GM12865 (cell line): ENCODE results near the gene ITIH3.

Source experiments
- DNase-seq: peaks from one replicate; pipeline ENCODE4 v3.0.0; 2010; ENCODE audit warnings: low read depth
- H3K4me3 ChIP-seq: 2 replicates; pipeline ENCODE4 v1.5.1; 2011; ENCODE audit warnings: mild to moderate bottlenecking, low read depth, low read length, control low read depth
- CTCF ChIP-seq: IDR thresholded peaks from 2 replicates; pipeline ENCODE4 v1.5.1; 2011; ENCODE audit warnings: low read length, control low read depth, low read depth, inconsistent platforms; ENCODE audit not compliant: insufficient read depth; ENCODE audit errors: missing control alignments

The ITIH3 gene

DNA sequence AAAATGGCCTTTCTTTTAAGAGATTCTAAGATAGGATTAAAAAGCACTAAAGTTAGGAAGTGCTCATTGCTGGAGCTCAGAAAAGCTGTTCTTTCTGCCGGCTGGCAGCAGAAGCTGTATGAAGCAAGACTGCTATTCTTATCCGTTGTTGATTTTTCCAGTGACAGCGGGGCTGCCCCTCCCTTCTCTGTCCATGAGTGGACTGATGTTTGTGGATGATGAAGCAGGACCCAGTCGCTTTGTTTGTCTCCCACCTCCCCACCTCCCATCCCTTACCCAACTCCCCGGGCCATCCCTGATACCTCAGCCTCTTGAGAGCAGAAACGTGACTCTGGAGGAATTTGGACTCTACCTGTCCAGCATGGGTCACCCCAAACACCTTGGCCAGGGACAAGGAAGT is 50.6 kb downstream of the ITIH3 start:
- TF ChIP-seq CTCF, result no peak
- no peak overlapping the region for H3K4me3 ChIP-seq

DNA sequence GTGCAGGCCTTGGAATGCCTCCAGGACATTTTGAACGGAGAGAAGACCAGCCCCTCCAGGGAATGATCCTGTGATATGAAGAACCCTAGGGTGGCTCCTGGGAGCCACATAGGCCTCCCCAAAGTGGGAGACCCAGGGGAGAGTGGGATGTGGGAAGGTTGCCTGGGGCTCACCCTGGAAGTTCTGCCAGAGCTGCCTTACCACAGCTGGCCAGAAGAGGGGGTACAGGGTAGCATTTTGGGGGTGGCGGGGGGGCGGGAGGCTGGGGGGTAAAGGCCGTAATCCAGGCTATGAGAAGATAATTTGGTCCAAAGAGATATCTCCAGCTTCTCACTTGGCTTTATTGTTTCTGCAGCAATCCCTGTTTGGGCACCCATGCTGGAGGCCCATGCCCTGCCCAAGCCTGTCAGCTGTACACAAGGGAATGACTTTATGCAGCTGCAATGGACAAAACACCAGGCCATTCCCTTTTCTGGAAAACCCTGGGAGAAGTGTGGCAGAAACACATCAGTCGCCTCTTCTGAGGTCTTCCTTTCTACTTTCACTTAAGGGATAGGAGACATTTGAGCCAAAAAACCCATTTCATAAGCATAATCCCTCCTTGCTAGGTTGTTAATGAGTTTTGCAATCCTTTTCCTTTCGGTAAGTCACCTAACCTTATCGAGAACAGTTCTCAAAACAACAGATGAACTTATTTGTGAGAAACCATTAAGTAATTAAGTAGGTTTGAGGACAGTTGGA is 51.3 kb downstream of the ITIH3 start:
- DNase-seq, result no peak
- TF ChIP-seq CTCF, result peak; percentile 57
- H3K4me3 ChIP-seq, result no peak overlapping the region

More for the DNA sequence above, 50.6 kb downstream of the ITIH3 start:
- DNase-seq, result no peak

GRCh38 chr3:52846432-52846965 is 51.9 kb downstream of the ITIH3 start:
- no peak overlapping the region for H3K4me3 ChIP-seq
- peak; percentile 33 for DNase-seq
- TF ChIP-seq CTCF, result no peak

GRCh38 chr3:52847241-52847640 is 52.6 kb downstream of the ITIH3 start:
- no peak for DNase-seq
- TF ChIP-seq CTCF, result no peak
- H3K4me3 ChIP-seq, result no peak overlapping the region

DNA sequence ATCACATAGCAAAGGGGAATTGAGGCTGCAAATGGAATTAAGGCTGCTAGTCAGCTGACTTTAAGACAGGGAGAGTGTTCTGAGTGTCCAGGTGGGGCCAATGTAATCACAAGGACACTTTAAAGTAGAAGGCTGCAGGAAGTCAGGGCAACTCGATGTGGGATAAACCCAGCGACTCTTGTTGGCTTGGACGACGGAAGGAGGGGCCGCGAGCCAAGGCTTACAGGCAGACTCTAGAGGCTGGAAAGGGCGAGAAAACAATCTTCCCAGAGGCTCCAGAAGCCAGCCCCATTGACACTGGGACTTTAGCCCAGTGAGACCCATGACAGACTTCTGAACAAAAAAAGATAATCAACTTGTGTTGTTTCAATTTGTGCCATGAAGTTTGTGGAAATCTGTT is 53.1 kb downstream of the ITIH3 start:
- DNase-seq, result no peak
- TF ChIP-seq CTCF, result no peak
- no peak overlapping the region for H3K4me3 ChIP-seq

DNA sequence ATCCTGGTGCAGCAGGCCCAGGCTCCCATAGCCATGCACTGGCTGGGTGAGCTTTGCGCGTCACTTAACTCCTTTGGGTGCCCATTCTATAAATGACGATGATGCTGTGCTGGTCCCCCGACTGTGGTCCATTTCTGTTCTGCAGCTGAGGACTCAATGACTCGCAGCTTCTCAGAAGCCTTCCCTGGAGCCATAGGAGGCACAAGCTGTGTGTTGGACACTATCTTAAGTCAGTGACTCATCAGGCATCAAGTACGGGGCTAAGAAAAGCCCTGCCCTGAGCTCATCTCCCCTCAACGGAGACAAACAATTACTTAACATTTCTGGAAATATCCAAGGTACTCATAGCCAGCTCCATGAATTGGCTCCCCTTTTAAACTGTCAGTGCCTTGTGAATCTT is 54.0 kb downstream of the ITIH3 start:
- TF ChIP-seq CTCF, result no peak
- no peak overlapping the region for H3K4me3 ChIP-seq
- DNase-seq, result no peak

DNA sequence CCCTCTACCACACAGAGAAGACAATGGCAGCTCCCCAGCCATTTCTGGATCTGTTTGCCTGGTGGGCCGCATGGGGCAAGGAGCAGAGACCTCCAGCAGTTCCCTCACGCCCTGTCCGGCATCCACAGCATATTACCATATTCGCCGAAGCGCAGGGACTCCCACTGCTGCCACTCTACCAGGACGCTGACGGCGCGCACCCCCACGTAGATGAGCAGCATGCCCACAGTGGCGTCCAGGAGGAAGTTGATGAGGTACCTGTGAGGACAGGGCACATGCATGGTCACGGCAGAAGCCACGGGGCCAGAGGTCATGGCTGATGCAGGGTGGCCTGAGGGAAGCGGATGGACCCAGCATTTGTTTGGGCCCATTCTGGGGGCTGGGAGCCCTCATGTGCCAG is 55.1 kb downstream of the ITIH3 start:
- TF ChIP-seq CTCF, result no peak
- no peak for DNase-seq
- no peak overlapping the region for H3K4me3 ChIP-seq
